NCI-H2029 (cell line): ENCODE measurements around the gene BRAF.
"Not testable (repeated sequence)": the region's sequence is repeated elsewhere in the genome, so short reads cannot be mapped to it uniquely, and the experiment has no call there.

Experiments
- DNase-seq: peaks from one replicate; lab custom pipeline; 2025; lab: John Stamatoyannopoulos, UW

BRAF gene

DNA sequence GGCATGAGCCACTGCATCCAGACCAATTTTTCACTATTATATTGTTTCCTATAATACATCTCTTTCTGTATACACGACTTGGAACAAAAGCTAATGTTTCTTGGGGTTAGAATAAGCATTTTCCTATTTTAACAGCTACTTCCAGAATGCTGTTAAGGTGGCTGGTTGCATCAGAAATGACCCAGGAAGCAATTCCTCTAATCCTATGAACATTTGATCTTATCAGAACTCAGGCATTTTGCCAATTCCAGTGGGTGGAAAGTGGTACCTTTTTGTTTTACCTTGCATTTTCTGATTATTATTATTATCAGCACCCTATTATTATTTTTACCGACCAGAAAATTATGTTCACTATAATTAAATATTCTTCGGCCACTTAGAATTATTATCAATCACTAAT lies 154.9 kb downstream of the BRAF start:
- no peak for DNase-seq

DNA sequence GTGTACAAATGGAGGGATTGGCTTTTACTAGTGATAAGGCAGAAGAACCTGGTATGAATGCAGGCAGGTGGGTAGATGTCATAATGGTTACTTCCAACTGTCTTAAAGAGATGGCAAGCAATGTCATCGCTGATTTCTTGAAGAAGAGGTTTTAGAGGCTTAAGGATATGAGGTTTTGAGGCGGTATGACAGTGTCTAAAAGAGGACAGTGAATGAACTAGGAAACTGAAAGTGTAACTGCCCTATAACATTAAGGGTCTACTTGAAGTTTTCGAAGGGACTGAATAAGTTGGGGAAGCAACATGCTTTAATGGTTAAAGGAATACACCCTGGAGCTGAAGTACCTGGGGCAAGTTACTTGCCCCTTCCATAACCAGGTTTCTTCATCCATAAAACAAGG lies 157.3 kb downstream of the BRAF start:
- DNase-seq, result no peak

DNA sequence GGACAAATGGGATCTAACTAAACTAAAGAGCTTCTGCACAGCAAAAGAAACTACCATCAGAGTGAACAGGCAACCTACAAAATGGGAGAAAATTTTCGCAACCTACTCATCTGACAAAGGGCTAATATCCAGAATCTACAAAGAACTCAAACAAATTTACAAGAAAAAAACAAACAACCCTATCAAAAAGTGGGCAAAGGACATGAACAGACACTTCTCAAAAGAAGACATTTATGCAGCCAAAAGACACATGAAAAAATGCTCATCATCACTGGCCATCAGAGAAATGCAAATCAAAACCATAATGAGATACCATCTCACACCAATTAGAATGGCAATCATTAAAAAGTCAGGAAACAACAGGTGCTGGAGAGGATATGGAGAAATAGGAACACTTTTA lies 159.3 kb downstream of the BRAF start:
- not testable (repeated sequence) for DNase-seq

DNA sequence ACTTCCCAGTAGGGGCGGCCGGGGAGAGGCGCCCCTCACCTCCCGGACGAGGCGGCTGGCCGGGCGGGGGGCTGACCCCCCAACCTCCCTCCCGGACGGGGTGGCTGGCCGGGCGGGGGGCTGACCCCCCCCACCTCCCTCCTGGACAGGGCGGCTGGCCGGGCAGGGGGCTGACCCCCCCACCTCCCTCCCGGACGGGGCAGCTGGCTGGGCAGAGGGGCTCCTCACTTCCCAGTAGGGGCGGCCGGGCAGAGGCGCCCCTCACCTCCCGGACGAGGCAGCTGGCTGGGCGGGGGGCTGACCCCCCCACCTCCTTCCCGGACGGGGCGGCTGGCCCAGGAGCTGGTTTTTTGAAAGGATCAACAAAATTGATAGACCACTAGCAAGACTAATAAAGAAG lies 161.6 kb downstream of the BRAF start:
- not testable (repeated sequence) for DNase-seq

DNA sequence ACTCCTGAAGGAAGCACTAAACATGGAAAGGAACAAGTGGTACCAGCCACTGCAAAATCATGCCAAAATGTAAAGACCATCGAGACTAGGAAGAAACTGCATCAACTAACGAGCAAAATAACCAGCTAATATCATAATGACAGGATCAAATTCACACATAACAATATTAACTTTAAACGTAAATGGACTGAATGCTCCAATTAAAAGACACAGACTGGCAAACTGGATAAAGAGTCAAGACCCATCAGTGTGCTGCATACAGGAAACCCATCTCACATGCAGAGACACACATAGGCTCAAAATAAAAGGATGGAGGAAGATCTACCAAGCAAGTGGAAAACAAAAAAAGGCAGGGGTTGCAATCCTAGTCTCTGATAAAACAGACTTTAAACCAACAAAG lies 163.4 kb downstream of the BRAF start:
- not testable (repeated sequence) for DNase-seq

DNA sequence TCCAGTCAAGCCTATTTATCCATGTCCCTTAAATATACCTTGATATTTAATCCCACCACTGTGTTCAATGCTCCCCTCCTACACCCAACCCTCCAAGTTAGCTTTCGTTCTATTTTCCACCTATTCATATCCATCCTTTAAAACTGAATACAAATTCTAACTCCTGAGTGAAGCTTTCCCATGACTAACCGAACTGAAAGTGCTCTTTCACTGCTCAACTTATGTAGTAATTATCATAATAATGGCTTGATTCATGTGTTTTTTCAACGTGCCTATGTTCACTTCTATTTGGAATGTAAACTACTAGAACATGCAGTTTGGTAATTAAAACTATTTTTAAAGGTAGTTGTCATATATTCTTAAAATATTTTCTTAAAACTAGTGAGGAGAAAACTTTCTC lies 170.2 kb downstream of the BRAF start:
- no peak for DNase-seq

DNA sequence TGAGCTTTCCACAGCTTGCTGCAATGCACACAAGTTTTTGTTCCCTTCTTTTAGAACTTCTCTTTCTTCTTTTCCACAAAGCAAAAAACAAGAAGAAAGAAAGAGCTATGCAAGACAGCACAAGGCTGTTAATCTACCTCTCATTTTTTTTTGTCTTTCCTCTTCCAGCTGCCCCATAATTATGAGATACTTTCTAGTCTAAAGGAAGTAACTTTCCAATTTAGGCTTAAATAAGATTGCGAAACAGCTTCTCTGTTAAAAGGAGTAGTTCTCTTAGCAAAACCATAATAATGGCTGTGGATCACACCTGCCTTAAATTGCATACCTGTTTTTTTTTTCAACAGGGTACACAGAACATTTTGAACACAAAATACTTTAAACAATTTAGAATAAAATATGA lies 172.2 kb downstream of the BRAF start:
- no peak for DNase-seq

DNA sequence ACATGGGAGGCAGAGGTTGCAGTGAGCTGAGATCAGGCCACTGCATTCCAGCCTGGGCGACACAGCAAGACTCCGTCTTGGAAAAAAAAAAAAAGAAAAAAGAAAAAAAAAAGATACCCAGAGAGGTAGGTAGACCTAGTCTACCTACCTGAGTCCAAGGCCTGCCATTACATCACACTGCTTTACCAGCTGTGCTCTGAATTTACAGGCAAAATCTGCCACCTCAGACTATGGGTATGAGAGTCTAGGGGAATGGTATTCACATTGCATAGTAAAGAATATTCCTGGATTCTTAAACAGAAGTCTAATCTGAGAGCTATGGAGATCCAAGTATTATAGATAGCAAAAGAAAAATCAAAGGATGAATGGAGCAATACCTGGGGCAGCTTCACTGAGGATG lies 178.0 kb downstream of the BRAF start:
- no peak for DNase-seq

DNA sequence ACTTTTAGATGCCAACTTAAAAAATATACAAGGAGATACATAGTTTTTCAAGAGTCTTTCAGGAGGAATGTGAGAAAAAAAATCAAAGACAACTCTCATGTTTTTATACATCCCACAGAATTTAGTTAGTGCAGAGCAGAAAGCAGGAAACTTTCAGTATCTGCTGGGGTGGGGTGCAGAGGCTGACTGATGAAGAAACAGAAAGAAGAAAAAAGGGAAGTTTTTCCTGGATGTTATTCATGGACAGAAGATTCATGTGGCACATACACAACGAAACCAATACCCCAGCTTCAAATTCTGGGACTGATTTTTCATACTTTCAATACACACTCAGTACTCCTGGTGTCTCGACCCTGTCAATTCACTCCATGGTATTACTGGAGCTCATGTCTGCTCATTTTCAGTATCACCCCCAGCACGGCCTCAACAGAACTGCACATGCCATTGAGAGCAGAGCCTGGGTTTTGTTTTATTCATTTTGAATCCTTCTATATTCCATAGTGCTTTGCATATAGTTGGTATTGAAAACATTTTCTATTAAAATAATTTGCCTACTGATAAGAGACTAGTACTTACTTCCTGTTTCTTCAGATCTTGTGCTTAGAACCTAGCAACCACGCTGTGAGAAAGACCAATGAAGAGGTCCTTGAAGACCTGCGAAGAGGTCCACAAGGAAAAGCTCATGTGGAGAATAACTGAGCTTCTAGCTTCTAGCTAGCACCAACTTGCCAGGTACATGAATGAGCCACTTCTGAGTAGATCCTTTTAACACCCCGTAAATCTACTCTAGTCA lies 179.3 kb downstream of the BRAF start:
- no peak for DNase-seq

DNA sequence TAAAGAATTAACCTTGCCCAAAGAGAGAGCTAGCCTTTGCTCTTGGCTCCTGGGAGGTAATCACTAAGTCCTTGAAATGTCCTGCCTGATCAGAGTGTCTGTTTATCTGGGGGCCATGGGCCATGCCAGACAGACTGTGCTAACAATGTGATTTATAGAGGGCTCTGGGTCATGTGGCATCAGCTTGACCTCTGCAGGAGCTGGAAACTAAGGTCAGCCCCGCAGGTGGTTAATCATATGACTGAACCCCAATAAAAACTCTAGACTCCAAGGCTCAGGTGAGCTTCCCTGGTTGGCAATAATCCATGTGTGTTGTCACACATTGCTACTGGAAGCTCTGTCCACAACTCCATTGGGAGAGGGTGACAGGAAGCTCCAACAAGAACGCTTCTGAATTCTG lies 180.7 kb downstream of the BRAF start:
- no peak for DNase-seq

DNA sequence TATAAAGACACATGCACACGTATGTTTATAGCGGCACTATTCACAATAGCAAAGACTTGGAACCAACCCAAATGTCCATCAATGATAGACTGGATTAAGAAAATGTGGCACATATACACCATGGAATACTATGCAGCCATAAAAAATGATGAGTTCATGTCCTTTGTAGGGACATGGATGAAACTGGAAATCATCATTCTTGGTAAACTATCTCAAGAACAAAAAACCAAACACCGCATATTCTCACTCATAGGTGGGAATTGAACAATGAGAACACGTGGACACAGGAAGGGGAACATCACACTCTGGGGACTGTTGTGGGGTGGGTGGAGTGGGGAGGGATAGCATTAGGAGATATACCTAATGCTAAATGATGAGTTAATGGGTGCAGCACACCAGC lies 181.5 kb downstream of the BRAF start:
- DNase-seq, result not testable (repeated sequence)

DNA sequence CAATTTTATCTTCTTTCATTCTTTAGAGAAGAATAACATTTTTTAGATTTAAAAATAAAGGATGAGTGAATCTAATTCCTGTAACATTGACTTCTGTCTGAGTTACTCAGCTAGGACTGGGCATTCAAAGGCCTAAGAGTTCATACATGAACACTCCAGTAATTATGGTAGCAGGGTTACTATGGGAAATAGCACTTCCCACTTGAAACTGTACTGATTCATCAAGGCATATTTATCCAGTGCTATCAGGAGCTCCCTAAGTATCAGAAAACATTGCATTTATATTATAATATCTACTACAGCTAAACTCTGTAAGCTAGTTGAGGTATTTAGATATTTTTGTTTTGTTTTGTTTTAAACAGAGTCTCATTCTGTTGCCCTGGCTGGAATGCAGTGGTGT lies 186.4 kb downstream of the BRAF start:
- no peak for DNase-seq

DNA sequence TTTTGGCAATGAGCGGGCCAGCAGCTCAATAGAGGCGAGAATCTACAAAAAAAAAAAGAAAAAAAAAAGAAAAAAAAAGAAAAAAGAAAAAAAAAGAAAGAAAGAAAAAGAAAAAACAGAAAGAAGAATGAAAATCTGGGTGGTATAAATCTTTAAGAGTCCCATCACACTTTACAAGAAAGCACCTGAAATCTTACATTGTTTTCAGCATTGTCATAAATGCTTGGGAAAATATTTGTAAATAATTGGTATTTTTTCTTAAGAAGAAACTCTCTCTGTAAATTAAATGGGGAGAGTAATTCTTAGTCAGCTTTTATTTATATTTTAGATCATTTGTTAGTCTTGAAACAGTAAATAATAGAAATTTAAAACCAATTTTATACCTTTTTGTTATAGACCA lies 190.0 kb downstream of the BRAF start:
- no peak for DNase-seq

DNA sequence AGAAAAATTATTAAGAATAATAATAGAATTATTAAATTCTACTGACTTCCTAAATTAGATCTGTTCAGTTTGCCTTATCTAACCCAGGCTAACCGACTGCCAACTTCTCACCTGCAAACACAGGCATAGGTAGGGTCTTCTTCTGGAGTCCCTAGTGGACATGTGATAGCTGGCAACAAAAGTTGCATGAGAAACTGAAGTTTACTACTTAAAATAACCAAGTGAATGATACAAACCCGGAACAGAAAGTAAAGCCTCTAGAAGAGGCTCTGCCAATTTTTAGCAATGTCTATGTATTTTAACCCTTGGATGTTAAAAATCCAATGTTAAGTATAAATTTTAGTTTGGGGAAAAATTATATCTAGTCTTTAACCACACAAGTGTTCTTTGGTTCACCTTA lies 190.6 kb downstream of the BRAF start:
- DNase-seq, result no peak

DNA sequence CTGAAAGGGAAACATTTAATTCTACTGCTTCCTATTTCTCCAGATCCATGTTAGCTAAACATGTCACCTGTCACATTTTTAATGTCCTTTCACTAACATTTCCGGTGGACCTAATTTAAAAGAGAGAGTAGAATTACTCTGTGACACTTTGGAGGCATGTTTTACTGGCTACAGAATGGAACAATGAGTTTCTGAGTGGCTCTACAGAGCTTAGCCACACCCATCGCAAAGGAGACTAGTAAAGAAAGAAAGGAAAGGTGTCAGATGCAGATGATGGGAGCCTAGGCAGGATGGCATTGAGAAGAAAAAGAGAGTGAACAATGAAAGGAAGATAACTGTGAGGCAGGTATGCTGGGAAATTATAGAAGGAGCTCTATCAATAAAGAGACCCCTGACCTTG lies 192.3 kb downstream of the BRAF start:
- DNase-seq, result peak; percentile 14

DNA sequence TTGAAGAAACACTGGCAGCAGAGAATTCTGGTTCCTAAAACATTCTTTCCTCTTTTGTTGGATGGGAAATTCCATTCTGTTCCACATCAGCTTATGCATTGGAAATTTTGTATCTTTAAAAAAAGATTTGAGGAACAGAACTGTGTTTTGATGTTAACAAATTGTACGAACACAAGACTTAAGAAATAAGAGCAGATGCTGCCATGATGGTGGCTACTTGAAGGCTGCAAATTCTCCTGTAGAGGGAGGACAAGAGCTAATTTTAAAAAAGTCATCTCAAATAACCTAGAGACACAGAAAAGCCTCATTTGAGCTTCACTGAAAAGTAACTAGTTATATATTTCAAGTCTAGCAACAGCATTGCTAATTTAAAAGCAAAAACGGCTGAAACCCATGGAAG lies 198.4 kb downstream of the BRAF start:
- no peak for DNase-seq

DNA sequence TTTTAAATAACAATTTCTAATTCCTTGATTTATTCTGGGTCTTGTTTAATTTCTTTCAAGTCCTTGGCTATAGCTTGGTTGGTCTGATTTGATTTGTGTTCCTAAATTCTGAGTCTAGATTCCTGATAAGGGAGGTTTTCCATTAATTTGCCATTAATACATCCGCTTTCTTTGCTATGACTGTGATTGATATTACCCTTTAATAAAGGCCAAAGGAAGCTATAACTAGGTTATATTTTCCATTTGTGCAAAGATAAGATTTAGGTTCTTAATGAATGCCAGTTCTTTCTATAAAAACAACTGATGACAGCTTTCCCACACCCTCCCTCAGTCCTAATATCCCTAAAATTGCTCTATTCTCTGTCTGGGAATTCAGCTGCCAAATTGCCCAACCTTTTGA lies 200.0 kb downstream of the BRAF start:
- no peak for DNase-seq

DNA sequence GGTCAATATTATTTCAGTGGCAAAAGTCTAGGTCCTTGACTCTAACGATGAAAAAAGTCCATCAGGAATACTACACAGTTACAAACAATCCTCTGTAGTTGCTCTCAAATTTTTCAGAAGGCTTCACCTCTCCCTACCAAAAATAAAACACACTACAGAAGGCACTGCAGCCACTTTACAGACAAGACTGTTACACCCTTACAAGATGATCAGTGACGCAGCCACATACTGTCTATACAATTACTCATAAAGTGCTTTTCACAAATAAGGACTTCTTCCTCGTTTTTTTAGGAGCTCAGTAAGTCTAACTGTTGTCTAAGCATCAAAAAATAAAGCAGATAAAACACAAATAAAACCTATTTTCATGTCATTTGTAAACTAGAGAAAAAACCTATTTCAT lies 201.2 kb downstream of the BRAF start:
- DNase-seq, result no peak

DNA sequence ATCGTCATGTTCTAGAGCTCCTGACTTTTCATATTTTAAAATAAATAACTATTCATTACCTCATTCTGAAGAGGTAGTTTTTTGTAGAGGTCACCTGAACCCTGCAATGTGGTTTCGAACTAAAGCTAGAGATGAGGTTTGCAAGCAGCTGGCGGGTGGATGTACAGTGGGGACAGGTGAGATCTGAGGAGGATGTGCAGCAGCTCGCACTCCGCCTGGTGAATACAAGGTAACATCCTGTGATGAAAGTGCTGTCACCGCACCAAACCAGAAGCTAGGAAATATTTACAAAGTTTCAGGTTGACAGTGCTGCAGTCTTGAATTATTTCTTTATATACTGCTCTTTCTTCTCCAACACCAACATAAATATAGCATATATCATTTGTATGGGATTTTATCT lies 201.7 kb downstream of the BRAF start:
- no peak for DNase-seq

DNA sequence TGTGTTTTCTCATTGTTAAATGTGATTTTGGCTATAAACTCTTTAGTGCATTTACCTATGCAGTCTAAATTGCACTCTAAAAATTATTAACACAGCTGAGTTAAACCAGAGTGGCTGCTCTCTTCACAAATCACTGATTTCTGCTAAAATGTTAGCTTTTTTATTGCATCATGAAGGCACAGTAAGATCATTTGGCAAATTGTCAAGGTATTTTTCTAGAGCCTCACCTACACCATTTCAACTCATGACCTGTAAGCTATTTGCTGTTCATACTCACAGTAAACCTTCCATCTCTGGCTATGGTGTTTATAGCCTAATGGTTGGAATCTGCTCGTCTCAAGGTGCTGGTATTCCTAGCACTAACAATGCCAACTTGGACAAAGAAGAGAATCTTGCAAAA lies 202.5 kb downstream of the BRAF start:
- no peak for DNase-seq

DNA sequence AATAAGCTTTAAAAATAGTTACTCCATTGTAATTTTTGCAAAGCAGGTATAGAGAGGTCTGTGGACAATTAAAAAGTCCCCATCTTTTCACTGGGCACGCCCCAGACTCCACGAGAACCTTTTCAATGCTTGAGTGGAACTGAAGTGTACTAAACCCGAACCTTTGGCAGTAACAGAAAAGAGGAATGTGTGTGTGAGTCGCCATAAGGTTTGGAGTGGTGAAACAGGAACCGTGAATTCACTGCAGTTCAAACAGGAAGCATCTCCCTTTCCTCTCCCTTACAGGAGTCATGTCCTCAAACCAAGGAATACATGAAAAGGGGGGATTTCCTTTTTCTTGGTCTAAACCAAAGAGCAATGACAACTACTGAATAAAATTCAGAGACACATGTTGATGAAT lies 205.0 kb downstream of the BRAF start:
- DNase-seq, result peak; percentile 28

DNA sequence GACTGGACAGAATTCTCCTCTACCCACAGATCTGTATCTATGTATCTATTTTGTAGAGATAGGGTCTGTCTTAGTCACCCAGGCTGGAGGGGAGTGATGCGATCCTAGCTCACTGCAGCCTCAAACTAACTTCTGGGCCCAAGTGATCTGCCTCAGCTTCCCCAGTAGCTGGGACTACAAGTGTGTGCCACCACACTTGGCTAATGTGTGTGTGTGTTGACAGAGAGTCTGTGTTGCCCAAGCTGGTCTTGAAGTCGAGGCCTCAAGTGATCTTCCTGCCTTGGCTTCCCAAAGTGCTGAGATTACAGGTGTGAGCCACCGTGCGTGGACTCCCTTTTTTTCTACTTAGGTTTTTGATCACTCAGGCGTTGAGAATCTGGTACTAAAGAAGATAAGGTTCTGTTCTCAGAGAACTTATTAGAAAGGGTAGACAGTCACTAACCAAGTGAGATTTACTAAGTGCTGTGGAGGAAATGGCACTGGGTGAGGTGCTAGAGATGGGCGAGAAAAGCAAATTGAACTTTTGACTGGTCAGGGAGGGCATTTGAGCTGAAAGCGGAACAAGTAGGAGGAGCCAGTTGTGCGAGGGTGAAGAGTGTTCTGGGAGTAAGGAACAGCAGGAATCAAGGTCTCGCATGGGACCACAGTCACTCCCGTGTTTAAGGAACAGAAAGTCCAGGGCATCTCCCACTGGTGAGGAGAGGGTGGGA lies 210.2 kb downstream of the BRAF start:
- no peak for DNase-seq

DNA sequence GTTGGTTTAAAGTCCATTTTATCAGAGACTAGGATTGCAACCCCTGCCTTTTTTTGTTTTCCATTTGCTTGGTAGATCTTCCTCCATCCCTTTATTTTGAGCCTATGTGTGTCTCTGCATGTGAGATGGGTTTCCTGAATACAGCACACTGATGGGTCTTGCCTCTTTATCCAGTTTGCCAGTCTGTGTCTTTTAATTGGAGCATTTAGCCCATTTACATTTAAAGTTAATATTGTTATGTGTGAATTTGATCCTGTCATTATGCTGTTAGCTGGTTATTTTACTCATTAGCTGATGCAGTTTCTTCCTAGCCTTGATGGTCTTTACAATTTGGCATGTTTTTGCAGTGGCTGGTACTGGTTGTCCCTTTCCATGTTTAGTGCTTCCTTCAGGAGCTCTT lies 212.3 kb downstream of the BRAF start:
- not testable (repeated sequence) for DNase-seq

DNA sequence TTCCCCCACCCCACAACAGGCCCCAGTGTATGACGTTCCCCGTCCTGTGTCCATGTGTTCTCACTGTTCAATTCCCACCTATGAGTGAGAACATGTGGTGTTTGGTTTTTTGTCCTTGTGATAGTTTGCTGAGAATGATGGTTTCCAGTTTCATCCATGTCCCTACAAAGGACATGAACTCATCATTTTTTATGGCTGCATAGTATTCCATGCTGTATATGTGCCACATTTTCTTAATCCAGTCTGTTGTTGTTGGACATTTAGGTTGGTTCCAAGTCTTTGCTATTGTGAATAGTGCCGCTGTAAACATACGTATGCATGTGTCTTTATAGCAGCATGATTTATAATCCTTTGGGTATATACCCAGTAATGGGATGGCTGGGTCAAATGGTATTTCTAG lies 216.0 kb downstream of the BRAF start:
- DNase-seq, result not testable (repeated sequence)
